Dermis blood vessel endothelial cell (primary cell): ENCODE results near the gene CNTN2. TPM values are rescaled to one million over a fixed set of nuclear protein-coding genes. Genes with fewer than 3 reads are reported as not detected.

Experiments
- total RNA-seq: library from RNA; depleted of rRNA; stranded (reverse); fragments of >200 nt; gene quantifications from 2 replicates; pipeline ENCODE4 v1.2.3, GENCODE V29; 2014

CNTN2 gene
- total RNA-seq, 1 donor from 2014 or later: not detected

Other genes starting within 250 kb of the CNTN2 start
- 0.17 and 0.42 TPM in 2 replicates for gene NFASC, start 172.3 kb upstream of the CNTN2 start, total RNA-seq
- gene TMEM81, start 41.2 kb downstream of the CNTN2 start, total RNA-seq: 1.2 TPM in 2 replicates
- gene RBBP5, start 78.8 kb downstream of the CNTN2 start, total RNA-seq: 23.6 and 24.5 TPM in 2 replicates
- 14.9 and 15.1 TPM in 2 replicates for gene DSTYK, start 168.5 kb downstream of the CNTN2 start, total RNA-seq
- 1.7 and 1.9 TPM in 2 replicates for gene TMCC2, start 184.7 kb downstream of the CNTN2 start, total RNA-seq